Activated T-cell treated with anti-CD3 and anti-CD28 coated beads for 48 hours (primary cell): Measurements from ENCODE around the gene SETD5.

Experiments used
- DNase-seq: peaks from one replicate; pipeline ENCODE4 v3.0.0-alpha.2; 2020; ENCODE audit warnings: low read depth

Gene SETD5

DNA sequence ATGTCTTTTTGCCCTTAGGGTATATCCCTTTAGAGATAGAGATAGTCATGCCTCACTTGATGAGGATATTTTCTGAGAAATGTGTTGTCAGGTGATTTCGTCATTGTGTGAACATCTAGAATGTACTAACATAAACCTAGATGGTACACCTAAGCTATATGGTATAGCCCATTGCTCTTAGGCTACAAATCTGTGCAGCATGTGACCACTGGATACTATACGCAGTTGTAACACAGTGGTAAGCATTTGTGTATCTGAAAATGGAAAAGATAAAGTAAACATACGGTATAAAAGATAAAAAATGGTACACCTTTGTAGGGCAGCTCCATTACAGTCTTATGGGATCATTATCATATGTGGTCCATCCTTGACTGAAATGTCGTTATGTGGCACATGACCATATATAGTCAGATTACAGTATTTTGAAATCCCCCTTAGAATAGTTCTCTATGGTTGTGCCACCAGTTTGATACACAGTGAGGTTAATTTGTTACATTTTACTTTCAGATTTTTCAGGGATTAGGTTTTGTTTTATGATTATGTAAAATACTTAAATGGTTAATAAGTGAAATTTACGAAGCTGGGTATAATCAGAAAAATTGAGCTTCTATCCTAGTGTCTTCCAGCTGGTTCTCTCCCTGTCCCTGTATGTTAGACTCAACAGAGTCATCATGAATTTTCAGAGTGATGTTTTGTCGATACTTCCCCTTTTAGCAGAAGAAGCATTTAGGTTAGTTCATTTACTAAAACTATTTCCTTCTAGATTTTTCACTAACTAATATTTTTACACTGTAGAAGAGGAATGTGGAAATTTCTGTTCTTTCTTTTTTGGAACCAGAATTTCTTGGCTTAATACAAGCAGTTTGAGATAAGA, 12.8 kb downstream of the SETD5 start:
- DNase-seq, result no peak

DNA sequence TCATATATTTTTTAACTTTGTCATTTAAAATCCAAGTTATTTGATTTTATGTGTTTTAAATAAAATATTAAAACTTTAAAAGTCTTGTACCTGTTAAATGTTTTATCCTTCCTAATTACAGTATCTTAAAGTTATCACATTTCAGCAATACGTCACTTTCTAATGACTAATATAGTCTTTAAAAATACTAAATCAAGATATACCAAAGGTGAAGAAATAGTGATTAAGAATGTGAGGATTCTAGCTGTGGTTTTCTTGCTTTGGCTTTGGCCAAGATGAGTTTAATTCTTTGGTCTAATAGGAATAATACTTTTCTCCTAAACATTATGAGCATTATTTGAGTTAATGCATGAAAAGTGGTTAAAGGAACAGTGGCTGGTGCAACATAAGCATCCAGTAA, 13.9 kb downstream of the SETD5 start:
- no peak for DNase-seq

DNA sequence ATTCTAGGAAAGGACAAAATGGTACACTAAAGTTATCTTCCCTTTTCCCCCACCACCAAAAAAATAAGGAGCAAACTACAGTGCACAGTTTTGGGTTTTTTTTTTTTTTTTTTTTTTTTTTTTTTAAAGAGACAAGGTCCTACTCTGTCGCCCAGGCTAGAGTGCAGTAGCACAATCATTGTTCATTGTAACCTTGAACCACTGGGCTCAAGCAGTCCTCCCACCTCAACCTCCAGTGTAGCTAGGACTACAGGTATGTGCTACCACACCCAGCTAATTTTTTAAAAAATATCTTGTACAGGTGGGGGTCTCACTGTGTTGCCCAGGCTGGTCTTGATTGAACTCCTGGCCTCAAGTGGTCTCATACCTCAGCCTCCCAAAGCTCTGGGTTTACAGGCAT, 14.9 kb downstream of the SETD5 start:
- DNase-seq, result no peak

DNA sequence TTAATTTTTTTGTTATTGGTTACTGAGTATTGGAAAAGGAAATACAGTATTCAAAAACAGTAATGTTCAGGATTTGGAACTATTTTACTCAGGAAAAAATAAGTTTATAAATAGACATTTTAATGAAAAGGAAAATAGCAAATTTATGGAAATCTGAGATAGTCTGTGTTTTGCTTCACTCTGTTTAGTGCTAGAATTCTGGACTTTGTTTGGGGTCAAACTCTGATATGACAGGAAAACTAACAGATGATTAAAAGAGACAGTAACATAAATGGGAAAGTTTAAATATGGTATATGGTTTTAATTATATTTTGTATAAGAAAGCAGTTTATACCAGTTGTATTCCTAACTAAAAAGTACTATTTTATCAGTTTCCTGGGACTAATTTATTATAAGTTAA, 17.4 kb downstream of the SETD5 start:
- DNase-seq, result no peak

DNA sequence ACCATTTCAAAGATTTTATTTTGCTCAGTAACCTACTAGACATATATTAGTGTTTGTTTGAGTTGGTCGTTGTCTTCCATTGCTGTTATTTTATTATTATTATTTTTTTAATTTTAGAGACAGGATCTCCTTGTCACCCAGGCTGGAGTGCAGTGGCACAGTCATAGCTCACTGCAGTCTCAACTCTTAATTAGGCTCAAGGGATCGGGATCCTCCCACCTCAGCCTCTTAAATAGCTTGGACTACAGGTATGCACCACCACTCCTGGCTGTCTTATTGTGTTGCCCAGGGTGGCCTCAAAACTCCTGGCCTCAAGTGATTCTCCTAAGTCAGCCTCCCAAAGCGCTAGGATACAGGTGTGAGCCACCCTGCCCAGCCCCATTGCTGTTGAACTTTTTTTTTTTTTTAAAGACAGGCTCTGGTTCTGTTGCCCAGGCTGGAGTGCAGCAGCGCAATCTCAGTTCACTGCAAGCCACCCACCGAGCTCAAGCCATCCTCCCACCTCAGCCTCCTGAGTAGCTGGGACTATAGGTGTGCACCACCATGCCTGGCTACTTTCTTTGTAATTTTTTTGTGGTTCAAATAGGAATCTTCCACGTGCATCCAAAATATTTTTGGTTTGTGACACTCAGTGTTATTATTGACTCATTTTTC, 18.2 kb downstream of the SETD5 start:
- DNase-seq, result no peak

DNA sequence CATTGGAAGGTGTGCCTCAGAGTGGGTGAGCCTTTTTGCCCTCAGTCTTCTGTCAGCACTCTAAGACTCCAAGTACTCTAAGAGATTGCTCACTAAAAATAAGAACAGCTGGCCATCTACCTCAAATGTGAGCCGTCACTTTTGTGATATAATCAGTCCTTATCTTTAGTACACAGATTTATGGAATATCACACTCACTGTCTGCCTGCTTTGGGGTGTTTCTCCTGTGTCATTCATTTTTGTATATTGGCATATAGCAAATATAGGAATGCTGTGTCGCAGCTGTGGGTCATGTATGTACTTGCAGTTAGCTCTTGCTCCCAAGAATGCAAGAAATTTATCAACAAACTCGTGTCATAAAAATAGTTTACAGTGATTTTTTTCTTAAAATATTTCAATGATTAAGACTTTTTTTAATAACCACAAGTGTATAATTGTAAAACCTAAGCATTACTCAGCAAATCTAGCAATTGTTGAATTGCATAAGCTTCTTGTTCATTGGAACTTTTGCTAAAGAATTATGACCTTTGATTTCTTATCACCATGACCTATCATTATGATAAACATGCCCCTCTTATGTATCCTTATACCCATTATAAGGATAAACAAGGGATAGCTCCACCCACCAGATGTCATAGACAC, 18.8 kb downstream of the SETD5 start:
- DNase-seq, result no peak

DNA sequence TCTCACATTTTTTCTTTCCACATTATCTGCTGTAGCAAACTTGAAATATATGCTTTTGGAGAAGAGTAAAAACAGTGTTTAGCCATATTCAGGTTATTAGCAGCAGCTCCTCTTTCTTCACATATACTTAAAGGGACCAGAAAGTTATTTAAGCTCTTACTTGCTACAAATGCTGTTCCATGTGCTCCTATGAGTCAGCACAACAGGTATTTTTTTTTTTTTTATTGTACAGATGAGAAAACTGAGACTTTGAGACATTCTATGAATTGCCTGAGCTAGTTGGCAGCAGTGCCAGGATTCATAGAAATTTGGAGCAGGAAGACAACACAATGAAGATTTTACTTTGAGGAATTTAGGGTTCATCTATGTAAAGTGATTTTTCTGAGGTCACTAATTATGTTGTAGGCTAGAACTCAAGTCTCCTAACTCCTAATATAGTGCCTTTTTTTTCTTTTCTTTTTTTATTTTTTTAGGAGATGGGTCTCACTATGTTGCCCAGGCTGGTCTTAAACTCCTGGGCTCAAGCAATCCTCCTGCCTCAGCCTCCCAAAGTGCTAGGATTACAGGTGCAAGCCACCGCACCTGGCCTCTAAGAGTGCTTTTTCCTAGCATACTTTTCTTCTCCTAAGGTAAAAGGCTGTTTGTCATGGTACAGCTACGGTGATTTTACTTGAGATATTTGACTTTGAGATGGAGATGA, 23.6 kb downstream of the SETD5 start:
- no peak for DNase-seq

DNA sequence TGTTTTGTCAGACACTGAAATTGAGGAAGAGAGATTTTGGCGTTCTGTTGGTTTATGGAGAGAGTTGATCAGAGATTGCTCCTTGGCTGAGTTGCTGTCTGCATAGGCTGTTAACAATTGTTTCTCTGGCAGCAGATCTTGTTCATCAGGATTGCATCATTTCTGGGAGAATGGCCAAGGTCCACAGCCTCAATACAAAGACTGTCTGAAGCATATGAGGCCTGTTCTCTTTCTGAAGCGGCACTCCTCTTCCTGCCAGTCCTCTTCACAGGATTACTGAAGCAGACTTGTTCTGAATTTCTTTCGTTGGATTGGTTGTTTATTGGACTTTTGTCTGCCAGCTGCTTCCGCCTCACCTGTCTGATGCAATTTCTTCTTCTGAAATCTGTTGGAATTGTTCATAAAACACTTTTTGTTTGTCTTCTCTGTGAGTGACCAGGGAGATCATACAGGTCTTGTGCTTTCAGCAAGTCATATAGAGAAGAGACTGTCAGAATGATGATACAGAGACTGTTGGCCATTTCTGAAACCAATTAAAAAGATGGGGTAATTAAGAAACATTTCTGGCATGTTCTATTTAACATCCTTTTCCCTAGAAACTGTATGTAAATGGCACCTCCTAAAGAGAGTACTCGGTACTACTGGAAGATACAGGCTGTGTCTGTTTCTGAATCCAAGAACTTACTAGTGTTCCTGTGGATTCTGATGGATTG, 25.5 kb downstream of the SETD5 start:
- no peak for DNase-seq

DNA sequence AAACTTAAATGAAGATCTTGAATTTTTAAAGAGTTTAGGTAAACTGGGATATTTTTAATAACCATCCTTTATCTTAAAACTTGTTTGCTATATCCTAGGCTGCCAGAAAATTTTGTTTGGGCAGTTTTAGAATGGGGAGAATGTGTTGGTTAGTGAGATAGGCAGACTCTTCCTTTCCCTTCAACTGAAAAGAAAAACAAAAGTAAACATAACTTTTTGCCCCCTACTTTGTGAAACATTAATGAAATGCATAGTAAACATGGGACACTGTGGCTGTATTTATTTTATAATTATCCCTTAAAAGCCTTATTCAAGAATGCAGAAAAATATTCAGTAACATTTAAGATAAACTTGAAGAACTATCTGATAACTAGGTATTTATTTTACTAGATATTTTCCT, 31.0 kb downstream of the SETD5 start:
- no peak for DNase-seq

DNA sequence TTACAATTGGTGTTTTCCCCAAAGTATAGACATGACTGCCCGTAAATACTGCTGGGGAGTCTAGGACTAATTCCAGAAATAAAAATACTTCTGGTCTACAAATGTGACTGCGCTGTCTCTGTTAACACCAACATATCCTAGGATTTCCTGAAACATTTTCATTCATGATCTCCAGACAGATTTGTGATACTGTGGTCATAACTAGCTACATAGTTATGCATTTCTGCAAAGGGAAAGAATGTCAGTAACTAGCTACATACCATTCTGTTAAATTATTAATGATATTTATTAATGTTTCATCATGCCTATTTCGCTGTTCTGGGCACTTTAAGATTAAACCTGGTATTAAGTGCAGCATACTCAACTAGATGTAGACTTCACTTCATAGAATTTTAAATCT, 33.3 kb downstream of the SETD5 start:
- no peak for DNase-seq

DNA sequence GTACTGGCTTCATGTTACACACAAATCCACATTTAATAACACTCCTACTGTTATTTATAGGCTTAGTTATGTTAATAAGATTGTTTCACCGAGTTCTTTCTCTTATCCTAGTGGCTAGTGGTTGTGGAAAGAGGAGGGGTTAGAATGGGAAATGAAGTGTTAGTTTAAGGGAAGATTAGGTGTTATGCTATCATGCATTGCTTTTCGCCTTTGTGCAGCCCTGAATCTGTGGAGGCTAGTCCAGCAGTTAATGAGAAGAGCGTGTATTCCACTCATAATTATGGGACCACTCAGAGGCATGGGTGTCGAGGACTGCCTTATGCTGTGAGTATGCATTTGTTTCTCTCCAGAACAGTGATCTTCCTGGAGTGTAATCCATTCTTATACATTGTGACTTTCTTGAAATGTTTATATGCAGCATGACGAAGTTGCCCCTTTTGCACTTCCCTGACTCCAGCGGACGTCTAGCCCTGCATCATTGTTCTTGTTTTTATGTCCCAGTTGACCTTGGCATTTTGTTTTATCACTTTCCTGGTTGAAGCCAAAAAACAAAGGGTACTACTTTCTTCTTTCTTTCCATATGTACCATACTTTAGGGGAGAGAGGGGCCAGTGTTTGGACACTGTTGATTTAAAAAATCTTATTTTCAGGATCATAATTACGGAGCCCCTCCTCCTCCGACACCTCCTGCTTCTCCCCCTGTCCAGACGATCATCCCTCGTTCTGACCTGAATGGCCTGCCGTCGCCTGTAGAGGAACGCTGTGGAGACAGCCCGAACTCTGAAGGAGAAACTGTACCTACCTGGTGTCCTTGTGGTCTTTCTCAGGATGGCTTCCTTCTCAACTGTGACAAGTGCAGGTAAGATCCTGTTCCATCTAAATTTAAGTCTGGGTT, 36.5 kb downstream of the SETD5 start:
- DNase-seq, result no peak

DNA sequence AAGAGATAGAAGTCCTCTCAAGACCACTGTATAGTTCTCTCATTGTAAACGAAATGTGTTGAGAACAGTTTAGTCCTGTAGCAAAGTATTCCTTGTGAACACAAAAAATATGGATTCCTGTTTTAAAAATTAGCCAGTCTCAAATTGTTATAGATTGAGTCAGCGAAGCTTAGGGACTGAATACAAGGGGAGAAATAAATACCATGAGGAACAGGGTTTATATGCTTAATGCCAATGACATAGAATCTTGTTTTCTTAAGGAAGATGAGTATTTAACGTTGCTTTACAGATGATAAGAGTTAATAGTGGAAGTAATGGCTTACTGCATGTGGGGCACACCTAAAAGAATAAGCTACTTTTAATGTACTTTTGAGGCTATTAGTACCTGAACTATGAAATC, 37.9 kb downstream of the SETD5 start:
- no peak for DNase-seq

DNA sequence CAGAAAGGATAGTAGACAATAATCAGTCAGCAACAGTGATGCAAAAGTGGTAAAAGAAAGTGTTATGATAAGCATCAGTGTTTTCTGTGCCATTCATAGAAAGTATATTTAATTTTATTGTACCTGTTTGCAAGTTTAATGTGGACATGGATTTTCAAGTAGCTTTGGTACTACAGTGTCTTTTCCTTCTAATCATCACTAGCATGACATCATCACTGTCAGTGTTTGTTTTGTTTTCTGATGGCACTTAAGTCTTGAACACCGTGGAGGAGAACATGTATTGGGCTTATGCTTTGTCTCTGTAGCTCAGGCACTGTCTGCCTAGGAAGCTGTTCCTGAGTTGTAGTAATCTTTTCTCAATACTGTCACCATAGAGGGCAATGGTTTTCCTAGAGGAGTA, 41.9 kb downstream of the SETD5 start:
- DNase-seq, result no peak

DNA sequence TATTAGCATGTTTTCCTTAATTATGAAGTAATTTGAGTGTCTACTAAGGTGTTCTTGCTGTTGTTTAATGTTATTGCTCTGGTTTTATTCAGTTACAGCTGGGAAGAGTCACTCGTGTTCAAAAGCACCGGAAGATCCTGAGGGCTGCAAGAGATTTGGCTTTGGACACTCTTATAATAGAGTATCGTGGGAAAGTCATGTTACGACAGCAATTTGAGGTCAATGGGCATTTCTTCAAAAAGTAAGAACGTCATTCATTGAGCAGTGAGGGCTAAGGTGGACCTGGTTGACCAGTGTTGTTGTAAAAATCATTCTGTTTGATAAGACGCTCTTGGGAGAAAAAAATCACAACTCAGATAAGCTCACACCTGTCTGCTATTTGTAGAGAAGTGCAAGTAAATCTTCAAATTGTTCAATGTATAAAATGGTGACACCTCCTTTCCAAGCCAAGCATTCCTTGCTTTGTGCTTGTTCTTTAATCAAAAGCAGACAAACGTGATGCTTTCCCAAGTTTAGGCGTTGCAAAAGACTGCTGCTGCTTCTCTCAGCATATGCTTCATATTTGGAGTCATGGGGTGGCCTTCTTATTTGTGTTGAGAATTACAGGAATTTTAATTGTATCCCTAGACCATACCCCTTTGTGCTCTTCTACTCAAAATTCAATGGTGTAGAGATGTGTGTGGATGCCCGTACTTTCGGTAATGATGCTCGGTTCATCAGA, 44.2 kb downstream of the SETD5 start:
- DNase-seq, result no peak

DNA sequence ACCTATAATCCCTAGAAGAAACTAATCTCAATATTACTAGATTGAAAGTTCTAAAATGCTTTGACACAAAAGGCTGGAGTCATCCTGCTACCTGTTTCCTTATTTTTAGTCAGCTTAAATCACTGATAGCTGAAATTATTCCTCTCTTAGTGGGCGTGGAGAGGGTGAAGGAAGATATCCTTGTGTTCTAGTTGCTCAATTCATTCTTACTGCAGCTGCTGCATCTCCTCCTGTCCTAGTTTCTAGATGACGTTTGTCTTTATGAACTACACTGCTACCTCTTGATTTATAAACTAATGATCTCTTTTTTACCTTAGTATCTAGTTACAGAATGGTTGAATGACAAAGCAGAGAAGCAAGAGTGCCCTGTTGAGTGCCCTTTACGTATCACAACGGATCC, 50.7 kb downstream of the SETD5 start:
- DNase-seq, result no peak

DNA sequence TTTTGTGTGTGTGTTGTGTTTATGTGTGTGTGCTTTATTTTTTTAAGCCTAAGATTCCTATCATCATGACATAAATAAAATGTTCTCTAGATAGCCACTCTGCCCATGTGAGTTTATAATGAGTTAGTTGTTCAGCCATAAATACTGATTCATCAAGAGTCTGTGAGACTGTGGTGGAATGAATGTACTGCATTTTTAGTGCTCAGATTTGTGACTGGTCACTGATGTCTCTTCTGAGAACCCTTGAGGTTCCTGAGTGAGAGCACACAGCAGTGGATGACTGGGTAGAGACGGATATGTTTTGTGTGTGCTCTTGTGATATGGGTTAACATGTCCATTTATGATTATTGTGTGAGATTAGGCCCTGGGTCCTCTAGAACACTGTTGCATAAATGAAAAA, 51.2 kb downstream of the SETD5 start:
- no peak for DNase-seq

DNA sequence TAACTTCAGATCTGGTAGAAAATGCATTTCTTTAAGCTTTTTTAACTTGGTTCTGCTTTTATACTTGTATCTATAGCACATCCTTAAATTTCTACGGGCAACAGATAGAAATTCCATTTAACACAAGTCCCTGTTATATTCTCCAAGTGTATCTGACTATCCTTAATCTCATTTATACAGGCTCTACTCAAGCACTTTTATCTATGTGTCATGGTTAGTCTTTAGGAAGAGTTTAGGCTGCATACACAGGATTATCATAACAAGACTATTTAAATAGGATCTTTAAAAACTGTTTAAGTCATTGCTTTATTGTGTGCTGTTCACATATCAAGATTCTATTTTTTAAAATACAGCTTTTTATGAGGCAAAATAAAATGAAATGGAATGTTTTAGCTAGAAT, 52.7 kb downstream of the SETD5 start:
- no peak for DNase-seq

DNA sequence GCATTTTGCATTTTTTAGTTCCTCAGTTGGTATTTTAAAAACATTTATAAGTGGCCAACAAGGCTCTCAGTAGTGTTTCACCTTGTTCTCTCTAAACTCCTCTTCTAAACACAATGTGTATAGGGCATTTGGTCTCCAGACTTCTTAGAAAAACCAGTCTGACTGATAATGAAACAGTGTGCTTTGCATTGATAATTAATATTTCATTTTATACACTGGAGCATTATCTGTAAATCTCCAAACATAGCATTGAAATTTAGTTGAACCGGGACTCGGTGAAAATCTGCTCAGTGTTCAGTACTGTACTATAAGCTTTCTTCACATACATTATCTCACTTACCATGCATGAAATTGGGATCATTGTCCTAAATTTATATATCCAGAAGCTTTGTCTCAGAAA, 53.6 kb downstream of the SETD5 start:
- no peak for DNase-seq

DNA sequence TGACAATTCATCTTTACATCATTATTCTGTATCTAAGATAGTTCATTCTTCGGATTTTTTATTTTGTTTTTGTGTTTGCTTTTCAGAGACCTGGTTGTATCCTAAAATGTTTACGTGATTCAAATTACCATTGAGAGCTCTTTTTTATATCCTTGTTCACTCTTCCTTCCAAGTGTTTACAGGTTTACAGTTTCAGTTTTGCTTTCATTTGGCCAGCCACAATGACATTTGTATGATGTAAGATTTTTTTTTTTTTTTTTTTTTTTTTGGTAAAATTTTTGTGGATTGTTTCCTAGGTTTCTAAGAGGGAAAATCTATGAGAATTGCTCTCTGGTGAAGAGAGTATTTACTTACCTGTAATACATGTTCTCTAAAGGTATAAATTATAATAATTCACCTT, 55.0 kb downstream of the SETD5 start:
- no peak for DNase-seq

DNA sequence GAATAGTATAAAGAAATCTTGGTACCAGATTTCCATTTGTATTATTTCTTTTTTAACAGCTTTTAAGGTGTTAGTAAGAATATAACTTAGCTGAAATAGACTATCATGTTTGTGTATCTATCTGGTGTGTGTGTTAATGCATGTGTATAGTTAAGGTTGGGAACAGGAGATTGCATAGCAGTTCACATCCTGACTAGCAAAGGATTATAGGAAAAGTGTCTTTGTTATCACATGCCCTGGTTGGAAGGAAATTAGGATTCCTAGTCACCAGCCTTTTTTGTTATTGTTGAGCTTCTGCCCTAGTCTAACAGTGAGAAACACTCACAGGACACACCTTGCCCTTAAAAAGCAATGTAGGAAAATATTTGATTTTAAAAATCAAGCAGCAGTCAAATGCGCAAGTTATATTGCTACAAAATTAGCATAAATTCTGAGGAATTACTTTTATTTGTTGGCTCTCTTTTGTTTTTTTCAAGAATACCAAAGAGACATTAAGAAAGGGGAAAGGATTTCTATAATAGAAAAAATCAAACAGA, 58.2 kb downstream of the SETD5 start:
- no peak for DNase-seq
